Right lung (tissue), 10 donors: ENCODE results near the gene PJVK. TPM values are rescaled to one million over a fixed set of nuclear protein-coding genes. Genes with fewer than 3 reads are reported as not detected.
"Not testable (repeated sequence)": the region's sequence is repeated elsewhere in the genome, so short reads cannot be mapped to it uniquely, and the experiment has no call there.

Source experiments
- DNase-seq, 2 donors: peaks; one replicate each; pipeline ENCODE4 v3.0.0-alpha.2; 2013
- long read RNA-seq, 8 donors: transcript quantifications; one replicate each; lab custom pipeline, GENCODE V29; 2026
- polyA plus RNA-seq, 5 donors: library from polyadenylated mRNA; unstranded; fragments of 120-200 nt; gene quantifications; one replicate each; pipeline versions ENCODE4 v1.2.1 to v1.2.3, GENCODE V29; 2013; ENCODE audit warnings: inconsistent platforms in 1 of 5, low replicate concordance in 1 of 5; ENCODE audit not compliant: insufficient read length in 5 of 5, insufficient read depth in 1 of 5

PJVK gene
- polyA plus RNA-seq, result 10 to 100 TPM in 4 of 5 donors, 1 to 10 TPM in 1; 8.1 to 14.6 (median 12.1) TPM
- long read RNA-seq, donor 1, partial matches to known transcripts, result 28 of 104 reads
- long read RNA-seq, donor 1, other reads (novel, unspliced or antisense), result 72 of 104 reads
- long read RNA-seq, donor 2, result 0 reads
- long read RNA-seq, donor 3, result 0 reads
- long read RNA-seq, donor 4, partial matches to known transcripts, result 0 of 1 reads
- long read RNA-seq, donor 4, other reads (novel, unspliced or antisense), result 0 of 1 reads
- long read RNA-seq, donor 5, partial matches to known transcripts, result 0 of 1 reads
- long read RNA-seq, donor 5, other reads (novel, unspliced or antisense), result 0 of 1 reads
- long read RNA-seq, donor 6, result 0 reads
- long read RNA-seq, donor 7, partial matches to known transcripts, result 0 of 1 reads
- long read RNA-seq, donor 7, other reads (novel, unspliced or antisense), result 0 of 1 reads
- long read RNA-seq, donor 8, result 0 reads

DNA sequence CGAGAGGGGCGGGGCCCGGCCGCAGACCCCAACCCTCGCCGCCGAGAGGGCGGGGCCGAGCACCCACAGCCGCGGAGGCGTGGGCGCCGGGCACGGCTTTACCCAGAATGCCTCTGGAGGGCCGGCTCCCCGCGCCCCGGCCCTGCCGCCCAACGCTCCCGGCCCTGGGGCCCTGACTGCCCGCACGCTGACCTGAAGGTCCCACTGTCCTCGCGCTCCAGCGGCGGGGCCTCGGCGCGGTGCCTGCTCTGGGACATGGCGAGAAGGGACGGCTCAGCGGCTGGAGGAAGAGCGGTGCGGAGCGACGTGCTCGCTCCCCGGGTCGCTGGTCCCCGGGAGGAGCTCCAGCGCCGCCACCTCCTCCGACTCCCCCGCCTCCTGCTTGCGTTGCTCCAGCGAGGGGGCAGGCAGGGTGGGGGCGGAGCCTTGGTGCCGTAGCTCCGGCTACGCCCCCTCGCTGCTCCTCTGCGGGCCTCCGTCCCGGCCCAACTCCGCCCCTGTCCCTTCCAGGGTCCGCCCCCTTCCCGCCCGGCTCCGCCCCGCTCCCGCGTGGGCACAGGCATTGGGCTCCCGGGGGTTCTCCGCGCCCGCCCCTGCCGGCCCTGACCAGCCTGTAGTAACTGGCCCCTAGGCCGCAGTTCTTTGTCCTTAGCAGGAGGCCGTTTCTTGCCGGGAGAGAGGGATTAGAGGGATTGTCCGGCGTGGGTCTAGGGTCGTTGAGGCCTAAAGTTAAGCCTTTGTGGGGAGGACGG lies at the start of gene PJVK, which contains the start of gene PRKRA:
Gene PJVK (plus strand): TSS at position 605 of the 752 bp plus-strand sequence. CDS start 2,032 bp downstream, outside the sequence.
Gene PRKRA (minus strand): TSS at position 402 of the 752 bp plus-strand sequence. CDS start 145 bp downstream, at position 257.
- DNase-seq, result peak; percentile 99

DNA sequence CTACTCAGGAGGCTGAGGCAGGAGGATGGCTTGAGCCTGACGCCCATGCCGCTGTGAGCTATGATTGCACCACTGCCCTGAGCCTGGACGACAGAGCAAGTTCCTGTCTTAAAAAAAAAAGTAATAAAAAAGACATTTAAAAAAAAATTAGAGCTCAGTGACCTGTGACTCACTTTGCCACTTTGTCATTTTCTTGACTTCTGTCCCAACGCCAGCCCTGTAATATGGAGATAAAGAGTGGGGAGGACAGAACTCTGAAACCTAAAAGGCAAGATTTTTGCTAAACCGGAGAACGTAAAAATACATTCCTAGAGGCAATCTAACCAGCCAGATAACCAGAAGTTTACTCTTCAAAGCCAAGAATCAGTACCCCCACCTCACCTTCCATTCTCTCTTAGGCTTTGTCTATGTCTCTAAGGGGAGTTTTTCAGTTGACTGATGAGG lies 49.2 kb upstream of the PJVK start:
- no peak for DNase-seq

GRCh38 chr2:178403671-178404306 lies 47.4 kb upstream of the PJVK start:
- no peak for DNase-seq

- DNase-seq, result peak; percentile 11 to 13
Measured at GRCh38 chr2:178404368-178404767, 46.8 kb upstream of the PJVK start.

- DNase-seq, result no peak
Measured at GRCh38 chr2:178409261-178409660, 41.9 kb upstream of the PJVK start.

DNA sequence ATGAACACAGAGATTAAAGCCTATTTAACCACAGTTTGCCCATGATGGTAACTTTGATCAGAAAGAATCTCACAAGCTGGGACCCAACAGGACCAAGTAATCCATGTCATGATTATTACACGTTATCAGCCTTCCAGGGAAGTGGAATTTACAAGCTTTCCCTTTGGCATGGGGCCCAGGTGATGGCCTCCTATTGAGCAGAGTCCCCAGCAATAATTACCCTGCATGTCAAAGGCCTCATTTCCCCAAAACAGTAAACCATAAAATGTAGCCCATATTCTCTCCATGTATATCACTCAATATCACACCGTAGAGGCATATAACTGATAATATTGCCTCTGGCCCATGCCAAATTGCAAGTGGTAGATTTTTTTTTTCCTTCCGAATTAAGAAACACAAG lies 39.1 kb upstream of the PJVK start:
- no peak for DNase-seq

DNA sequence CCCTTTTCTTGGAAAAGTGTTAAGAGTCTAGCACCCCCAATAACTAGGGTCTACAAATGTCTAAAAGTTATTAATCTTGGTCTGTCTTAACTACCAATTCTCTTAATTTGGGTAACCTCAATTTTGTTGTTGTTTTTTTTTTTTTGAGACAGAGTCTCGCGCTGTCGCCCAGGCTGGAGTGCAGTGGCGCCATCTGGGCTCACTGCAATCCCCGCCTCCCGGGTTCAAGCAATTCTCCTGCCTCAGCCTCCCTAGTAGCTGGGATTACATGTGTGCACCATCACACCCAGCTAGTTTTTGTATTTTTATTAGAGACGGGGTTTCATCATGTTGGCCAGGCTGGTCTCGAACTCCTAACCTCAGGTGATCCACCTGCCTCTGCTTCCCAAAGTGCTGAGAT lies 38.7 kb upstream of the PJVK start:
- not testable (repeated sequence) for DNase-seq

GRCh38 chr2:178413472-178414265 lies 37.5 kb upstream of the PJVK start:
- peak; percentile 76 to 83 for DNase-seq

DNA sequence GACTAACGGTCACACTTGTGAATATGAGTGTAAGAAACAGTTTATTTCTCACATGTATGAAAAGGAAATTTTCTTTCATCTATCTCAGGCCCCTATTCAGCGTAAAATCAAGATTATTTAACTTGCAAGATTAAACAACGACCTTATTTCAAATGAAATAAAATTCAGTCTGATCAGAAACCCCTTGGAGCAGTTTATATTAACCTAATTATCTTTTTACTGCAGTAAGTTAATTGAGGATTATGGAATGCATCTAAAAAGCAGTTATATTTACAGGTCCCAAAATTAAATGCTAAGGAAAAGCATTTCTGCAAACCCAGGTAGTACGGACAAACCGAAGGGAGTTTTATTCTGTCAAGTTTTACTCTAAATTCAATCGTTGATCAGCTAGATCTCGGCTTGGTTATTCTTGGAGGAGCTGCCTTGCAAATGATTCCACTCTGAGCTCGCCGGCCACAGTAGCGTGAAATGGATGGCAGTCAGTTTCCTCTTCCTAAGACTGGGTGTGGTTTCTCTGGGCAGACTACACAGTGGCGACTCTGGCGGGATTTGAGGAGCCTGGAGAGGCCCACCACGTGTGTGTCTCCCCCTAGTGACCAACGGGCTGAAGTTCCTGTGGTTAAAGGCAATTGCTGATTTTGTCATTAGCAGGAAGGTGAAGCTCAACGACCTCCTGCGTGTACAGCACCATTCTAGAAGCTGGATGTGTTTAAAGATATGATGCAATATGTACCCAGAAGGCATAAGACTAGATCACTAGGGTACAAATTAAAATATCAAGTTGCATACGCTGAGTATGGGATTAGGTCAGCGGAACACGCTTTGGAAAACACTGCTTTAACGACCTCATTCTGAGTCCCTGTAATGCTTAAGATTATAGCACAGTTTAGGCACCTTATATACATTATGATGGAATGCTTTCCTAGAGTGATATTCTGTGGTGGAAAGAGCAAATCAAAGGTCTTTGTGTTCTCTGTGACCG lies 36.6 kb upstream of the PJVK start:
- DNase-seq, result peak; percentile 82 to 88

DNA sequence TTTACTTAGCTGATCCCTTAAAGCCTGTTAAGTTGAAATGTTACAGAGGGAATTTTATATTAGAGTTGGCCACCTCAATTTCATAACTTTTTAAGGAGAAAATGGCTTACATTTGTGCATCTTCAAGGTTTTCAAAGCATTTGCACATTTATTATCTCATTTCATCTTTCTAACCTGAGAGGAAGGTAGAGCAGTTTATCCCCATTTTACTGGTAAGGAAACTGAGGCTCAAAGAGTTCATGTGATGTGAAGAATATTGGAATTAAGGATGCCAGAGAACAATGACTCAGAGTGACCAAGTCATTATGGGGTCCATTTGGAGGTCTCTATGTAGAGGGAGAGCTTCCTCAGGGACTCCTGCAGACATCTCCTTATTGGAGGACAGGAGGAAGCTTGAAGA lies 35.2 kb upstream of the PJVK start:
- DNase-seq, result no peak

GRCh38 chr2:178417916-178418315 lies 33.3 kb upstream of the PJVK start:
- no peak for DNase-seq

GRCh38 chr2:178418426-178418825 lies 32.8 kb upstream of the PJVK start:
- no peak for DNase-seq

DNA sequence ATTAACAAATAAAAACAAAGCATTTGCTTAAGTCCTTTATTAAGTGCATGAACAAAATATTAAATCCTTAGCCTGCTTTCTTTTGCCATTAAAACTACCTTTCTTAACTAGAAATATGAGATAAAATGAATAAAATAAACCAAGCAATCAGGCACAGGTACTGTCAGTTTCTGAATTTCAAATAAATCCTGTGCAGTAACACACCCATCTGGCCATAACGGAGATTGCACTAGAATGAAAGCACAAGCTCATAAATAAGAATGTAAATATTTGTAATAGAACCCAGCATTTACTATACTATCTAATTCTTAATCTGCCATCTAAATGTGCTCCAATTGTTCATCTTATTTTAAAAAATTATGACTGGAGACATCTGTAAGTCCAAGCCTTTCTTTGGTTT lies 32.1 kb upstream of the PJVK start:
- DNase-seq, result no peak

DNA sequence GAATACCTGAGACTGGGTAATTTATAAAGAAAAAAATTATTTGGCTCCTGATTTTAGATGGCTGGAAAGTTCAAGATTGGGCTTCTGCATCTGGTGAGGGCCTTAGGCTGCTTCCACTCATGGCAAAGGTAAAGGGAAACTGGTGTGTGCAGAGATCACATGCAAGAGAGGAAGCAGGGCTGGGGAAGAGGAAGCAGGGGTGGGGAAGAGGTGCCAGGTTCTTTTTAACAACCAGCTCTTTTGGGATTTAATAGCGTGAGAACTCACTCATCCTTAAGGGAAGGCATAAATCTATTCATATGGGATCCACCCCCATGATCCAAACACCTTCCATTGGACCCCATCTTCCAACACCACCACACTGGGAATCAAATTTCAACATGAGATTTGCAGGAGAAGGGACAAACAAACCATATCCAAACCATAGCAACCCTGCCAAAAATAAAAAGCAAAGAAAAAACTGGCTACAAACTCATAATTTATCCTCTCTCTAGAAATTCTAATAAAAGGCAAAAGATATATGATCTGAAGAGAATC lies 30.6 kb upstream of the PJVK start:
- DNase-seq, result no peak

DNA sequence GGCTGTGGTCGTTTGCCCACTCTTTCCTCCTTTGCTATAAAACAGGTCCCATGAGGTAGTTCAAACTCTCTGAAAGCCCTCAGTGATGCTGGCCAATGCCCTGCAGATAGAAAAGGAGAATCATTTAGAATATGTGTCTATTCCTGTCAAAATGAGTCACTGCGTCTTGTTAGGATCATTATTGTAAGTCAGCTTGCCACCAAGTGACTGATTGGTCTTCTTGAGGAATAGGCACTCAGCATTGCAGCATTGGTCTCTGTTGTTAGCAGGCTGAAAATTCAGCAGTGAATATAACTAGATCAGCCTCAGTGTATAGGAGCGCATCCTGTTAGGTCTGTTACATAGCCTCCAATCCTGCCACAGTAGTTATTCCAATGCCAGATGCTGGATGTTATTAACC lies 29.1 kb upstream of the PJVK start:
- DNase-seq, result no peak

DNA sequence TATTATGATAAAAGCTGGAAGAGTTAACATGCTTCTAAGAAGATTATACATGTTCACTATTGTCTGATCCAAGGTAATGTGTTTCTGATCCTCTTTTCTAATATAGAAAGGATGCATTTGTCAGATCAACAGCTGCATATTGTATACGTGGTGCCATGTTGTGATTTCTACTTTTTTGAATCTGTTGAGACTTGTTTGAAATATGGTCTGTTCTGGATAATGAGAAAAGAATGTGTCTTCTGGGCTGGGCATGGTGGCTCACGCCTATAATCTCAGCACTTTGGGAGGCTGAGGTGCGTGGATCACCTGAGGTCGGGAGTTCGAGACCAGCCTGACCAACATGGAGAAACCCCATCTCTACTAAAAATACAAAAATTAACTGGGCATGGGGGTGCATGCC lies 27.4 kb upstream of the PJVK start:
- not testable (repeated sequence) for DNase-seq

DNA sequence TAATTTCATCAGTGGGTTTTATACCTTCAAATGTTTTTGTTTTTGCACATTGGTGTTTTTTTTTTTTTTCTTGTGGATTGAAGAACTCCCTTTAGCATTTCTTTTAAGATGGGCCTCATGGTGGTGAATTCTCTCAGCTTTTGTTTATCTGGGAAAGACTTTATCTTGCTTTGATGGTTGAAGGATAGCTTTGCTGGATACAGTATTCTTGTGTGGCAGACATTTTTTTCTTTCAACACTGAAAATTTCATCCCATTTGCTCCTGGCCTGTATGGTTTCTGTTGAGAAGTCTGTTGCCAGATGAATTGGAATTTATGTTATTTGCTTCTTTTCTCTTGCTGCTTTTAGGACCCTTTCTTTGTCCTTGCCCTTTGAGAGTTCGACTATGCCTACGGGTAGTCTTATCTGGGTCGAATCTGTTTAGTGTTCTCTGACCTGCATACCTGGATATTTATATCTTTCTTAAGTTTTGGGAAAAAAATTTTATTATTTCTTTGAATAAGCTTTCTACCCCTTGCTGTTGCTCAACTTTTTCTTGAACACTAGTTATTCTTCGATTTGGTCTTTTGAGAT lies 25.8 kb upstream of the PJVK start:
- DNase-seq, result no peak

DNA sequence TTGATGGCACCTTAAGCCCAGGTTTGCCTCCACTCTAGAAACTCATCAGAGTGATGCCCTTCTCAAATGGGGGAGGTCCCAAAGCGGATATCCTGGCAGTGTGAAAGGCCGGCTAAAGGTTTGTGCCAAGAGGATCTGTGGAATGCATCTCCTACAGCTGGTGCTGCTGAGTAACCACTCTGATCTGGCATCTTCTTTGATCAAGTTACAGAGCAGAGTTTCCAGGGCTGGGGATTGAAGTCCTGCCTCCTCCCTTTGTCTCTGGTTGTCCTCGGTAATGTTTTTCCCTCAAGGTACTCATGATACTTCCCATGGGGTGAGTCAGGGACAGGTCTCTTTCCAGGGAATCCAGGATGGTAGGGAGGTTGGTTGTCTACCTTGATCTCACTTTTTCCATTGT lies 24.8 kb upstream of the PJVK start:
- no peak for DNase-seq

DNA sequence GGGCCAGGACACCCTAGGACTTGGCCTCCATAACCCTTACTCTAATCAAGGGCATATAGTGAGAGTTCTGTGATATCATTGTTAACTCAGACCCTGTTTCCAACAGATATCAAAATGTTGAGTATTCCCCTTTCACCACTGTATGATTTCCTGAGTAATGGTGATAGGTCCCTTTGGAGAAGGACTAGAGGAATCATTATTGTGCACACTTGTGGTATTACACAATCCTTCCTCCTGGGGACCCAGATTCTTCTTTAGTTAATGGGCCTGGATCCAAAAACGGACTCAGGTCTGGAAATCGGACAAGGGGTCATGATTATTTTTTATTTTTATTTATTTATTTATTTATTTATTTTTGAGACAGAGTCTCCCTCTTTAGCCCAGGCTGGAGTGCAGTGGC lies 23.7 kb upstream of the PJVK start:
- DNase-seq, result no peak
